Stimulated activated naive B cell treated with anti-CD40 and anti-IgM and Interleukin-4, amounts not matched to agents 10 μg/mL and 1 μg/mL and 100 μg/mL, for 72 hours (primary cell): ENCODE measurements around the gene COL23A1.

ENCODE experiments used
- ATAC-seq, 2 donors: fragments of 150-1000 bp; cut with Tn5 transposase; replicated peaks; 2 replicates each; pipeline ENCODE4 v1.10.0; 2021; ENCODE audit warnings: moderate library complexity in 1 of 2
- DNase-seq: peaks from one replicate; pipeline ENCODE4 v3.0.0; 2021
- H3K27ac Mint-ChIP-seq: one replicate; pipeline ENCODE4 v1.8.0; 2022; ENCODE audit warnings: mild to moderate bottlenecking, mixed read lengths
- H3K27me3 Mint-ChIP-seq, 2 donors: one replicate each; pipeline ENCODE4 v1.8.0; 2022; ENCODE audit warnings: mixed read lengths in 2 of 2
- H3K36me3 Mint-ChIP-seq, 2 donors: one replicate each; pipeline ENCODE4 v1.8.0; 2022; ENCODE audit warnings: mixed read lengths in 2 of 2, mild to moderate bottlenecking in 1 of 2
- H3K4me1 Mint-ChIP-seq, 2 donors: one replicate each; pipeline ENCODE4 v1.8.0; 2022; ENCODE audit warnings: mixed read lengths in 2 of 2, mild to moderate bottlenecking in 1 of 2
- H3K4me3 Mint-ChIP-seq, 2 donors: one replicate each; pipeline ENCODE4 v1.8.0; 2022; ENCODE audit warnings: mild to moderate bottlenecking in 2 of 2, mixed read lengths in 2 of 2, moderate library complexity in 1 of 2
- H3K9me3 Mint-ChIP-seq, 2 donors: one replicate each; pipeline ENCODE4 v1.8.0; 2022; ENCODE audit warnings: mixed read lengths in 2 of 2, mild to moderate bottlenecking in 1 of 2

COL23A1 gene

DNA sequence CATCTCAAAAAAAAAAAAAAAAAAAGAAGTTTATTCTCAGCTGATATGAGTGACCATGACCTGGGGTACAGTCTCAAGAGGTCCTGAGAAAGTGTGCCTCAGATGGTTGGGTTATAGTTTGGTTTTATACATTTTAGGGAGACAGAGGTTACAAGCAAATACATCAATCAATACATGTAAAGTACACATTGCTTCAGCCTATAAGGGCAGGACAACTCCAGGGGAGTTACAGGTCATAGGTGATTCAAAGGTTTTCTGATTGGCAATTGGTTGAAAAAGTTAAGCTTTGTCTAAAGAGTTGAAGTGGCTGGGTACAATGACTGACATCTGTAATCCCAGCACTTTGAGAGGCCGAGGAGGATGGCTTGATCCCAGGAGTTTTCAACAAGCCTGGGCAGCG lies 400.8 kb downstream of the COL23A1 start:
- Mint-ChIP-seq H3K27me3 (peaks cover 29 to 34% of the 10 kb centered on the region in 2 donors), H3K4me1 (no peaks in the 10 kb centered on the region), H3K36me3 (no peaks in the 10 kb centered on the region), H3K27ac (no peak overlapping the region), H3K4me3 (no peak overlapping the region), H3K9me3 (no peaks in the 10 kb centered on the region)
- DNase-seq (no peak), ATAC-seq (no peak)
